Activated CD8-positive, alpha-beta memory T cell treated with anti-CD3 and anti-CD28 coated beads, Interleukin-2, amount 50 U/mL, for 24 hours (primary cell): Measurements from ENCODE around the gene OSBPL2.

Source experiments
- DNase-seq: peaks from one replicate; pipeline ENCODE4 v3.0.0-alpha.2; 2020; ENCODE audit errors: extremely low read depth

The OSBPL2 gene

DNA sequence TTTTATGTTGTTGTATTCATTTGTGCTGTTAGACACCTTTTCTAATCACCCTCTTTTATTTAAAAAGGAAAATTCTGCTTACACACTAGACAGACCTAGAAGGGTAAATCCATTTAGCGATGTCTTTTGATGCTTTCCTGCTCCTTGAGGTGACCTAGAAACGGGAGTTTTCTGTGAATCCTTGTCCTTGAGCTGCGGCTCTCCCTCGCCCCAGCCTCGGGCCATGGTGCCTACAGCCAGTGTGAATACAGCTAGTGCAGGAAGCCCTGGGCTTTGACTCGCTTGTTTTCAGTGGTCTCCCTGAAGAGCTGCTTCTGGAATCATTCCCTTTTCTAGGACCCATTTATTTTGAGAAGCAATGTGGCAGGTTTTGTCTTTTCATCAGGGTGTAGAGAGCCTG is 46.8 kb downstream of the OSBPL2 start:
- DNase-seq, result no peak

DNA sequence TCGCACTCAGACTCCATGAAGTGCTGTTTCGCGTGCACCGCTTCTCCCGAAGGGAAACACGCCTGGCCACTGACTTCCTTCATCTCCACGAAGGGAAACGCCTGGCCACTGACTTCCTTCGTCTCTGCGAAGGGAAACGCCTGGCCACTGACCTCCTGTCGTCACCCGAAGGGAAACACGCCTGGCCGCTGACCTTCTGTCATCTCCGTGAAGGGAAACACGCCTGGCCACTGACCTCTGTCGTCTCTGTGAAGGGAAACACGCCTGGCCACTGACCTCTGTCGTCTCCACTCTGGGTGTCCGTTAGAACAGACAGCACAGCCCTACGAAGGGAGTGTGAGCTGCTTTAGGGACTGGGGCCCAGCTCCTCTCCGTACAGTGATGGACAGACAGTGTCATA is 47.4 kb downstream of the OSBPL2 start:
- no peak for DNase-seq

DNA sequence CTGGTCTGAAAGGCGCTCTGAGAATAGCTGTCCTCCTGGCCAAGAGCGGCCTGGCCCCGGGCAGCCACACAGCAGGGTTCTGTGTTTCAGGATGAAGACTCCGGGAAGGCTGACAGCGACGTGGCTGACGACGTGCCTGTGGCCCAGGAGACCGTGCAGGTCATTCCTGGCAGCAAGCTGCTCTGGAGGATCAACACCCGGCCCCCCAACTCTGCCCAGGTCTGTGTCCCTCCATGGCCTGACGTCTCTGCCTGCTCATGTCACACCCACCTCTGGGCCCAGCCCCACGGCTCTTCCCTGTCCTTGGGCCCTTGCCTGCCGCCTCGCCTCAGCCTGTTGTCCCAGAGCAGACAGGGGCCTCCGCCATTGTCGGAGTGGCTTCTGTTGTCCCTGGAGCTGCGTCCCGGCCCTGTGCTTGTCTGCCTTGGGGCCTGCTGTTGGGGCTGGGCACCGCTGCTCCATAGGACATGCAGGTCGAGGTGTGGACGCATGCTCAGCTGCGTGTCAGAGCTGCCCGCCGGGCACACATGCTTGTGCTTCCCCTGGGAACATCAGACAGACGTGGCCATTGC is 48.3 kb downstream of the OSBPL2 start:
- DNase-seq, result no peak

DNA sequence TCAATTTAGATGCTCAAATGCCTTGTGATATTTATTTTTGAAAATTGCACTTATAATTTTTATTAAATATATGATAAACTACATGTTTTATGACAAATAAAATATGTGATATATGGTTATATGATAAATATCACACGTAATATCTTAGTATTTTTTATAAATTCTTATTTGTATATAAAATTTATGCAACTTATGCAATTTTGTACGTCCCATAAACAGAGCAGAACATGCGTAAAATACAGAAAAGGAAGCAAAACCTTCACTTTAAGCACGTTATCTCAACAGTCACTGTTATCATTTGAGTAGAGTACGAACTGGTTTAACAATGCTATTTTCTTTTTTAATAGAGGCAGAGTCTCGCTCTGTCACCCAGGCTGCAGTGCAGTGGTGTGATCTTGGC is 48.8 kb downstream of the OSBPL2 start:
- no peak for DNase-seq

DNA sequence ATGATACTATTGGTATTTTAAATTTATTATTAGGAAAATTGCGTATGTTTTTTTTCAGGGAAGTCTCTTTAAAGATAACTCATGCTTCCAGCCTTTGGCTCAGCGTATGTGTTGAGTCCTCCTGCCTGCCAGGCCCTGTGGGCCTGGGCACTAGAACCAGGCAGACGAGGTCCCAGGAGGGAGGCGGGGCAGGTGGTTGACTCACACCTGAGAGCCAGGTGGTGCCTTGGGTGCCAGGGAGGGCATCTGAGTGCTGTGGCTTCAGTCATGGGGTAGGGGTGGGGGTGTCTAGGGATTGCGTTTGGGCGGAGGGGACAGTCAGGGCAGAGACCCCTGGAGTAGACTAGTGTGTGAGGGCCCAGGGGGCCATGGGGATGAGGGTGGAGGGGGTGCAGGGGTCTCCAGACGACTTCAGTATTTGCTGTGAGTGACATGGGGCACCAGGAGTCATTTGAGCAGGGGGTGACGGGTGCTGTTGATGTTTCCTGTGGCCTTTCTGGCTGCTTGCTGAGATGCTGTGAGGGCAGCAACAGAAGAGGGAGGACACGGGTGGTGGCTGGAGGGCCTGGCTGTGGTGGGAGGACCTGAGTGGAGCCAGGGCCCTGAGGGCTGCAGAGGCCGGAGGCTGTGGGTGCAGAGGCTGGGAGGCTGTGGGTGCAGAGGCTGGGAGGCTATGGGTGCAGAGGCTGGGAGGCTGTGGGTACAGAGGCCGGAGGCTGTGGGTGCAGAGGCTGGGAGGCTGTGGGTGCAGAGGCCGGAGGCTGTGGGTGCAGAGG is 49.6 kb downstream of the OSBPL2 start:
- DNase-seq, result no peak

DNA sequence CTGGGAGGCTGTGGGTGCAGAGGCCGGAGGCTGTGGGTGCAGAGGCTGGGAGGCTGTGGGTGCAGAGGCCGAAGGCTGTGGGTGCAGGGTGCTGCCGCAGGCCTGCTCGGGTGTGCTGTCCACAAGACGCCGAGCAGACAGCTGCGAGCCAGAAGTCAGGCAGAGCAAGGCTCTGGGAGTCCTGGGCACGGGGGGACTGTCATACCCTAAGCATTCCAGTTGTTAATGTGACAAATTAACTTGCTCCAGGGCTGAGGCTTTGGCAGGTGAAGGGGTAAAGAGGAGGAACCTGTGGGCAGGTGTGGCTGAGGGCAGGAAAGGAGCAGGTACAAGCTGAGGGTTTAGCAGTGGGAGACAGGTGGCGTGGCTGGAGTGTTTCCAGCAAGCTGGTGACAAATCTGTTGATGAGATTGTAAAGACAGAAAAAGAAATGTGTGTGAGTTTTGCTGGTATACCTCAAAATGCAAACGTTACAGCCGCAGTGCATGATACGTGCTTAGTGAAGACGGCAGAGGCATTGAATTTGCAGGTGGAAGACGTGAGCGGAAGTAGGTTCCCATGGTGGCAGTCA is 50.3 kb downstream of the OSBPL2 start:
- no peak for DNase-seq

DNA sequence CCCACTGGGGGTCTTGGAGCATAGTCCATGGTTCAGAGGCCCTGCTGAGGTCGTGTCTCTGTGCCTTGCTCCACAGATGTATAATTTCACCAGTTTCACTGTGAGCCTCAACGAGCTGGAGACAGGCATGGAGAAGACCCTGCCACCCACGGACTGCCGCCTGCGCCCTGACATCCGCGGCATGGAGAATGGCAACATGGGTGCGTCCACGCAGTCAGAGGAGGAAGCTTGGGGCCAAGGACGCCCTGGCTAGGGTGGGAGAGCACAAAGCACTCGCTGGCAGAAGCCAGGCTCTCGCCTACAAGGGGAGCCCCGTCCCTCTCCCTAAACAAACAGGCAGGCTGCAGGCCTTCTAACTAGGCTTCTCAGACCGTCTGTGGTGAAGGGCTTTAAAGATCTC is 50.8 kb downstream of the OSBPL2 start:
- DNase-seq, result no peak

DNA sequence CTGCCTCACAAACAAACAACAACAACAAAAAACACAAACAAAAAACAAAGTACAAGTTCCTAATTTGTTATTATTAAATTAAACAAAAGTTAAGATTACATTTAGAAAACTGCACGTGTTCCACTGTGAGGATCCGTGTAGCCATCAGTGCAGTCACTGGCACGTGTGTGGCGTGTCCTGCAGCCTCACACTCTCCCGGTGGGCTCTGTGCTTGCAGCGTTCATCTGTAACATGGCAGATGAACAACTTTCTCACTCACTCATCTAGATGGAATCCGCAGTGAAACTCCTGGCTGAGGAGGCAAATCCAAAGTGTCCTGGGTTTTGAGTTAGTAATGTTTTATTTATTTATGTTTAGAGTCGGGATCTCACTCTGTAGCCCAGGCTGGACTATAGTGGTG is 51.6 kb downstream of the OSBPL2 start:
- no peak for DNase-seq

DNA sequence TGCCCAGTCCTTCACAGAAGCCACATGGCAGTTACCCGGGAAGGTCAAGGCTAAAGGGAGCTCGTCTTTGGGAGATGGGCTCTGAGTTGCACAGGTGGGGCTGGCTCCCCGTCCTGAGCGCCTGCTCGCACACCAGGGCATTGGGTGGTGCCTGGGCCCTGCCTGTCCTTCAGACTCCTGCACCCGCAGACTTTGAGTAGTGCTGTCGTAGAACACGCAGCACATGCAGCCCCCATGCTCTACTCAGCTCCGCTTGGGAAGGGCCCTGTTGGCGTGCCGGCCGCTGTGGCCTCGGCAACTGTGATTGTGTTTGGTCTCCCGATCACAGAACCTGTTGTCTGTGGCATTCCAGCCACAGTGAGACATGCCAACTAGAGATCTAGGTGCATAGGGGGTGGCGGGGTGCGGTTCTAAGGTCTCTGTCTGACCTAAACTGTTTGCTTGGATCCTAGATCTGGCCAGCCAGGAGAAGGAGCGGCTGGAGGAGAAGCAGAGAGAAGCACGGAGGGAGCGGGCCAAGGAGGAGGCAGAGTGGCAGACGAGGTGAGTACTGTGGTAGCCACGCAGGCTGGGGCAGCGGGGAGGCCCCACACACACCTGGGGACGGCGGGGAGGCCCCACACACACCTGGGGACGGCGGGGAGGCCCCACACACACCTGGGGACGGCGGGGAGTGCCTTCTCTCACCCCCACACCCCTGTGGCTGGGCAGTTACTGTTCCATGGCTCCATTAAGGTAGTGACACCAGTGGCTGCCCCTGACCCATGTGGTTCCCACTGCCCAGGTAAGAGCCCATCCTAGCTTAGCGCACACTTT is 53.1 kb downstream of the OSBPL2 start:
- DNase-seq, result no peak

DNA sequence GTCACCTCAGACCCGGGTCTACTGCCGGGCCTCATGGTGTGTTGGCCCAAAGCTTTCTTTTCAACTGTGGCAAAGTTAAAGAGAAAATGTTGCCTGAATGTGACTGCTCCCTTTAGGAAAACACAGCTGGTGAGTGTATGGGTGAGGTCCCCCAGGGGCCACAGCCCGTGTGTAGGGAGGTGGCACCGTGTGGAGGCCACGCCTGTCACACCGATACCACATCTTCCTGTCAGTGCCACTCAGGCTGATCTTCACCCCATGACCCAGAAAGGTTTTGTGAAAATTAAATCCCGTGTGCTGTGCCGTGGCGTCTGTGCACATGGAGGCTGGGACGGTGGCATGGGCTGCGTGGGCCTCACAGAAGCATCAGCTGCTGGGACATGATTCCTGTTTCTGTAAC is 53.8 kb downstream of the OSBPL2 start:
- DNase-seq, result no peak

DNA sequence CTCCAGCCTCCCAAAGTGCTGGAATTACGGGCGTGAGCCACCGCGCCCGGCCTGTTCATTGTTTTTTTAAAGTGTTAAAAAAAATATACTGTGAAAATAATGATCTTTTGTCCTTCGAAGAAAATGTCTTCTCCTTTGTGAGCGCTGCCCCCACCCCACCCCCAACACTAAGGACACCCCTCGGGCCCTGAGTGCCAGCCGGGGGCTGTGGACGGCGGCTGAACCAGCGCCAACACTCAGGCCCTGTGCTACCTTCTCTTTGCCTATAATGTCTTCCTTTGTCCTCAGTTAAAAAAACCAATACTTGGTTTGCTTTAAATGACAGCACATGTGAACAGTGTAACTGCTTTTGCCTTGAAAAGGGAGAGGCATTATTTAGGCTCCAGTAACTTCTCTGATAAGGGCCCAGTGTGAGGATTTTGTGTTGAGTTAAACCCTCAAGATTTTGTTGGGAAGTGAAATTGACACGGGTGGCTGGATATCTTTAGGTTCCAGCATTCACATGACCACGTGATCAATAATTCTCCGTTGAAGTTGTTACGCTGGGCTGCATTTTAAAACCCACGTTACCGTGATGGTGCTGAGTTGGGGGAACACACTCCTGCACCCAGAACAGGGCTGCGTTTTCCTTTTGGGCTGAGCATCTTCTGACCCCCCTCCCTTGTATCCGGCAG is 54.9 kb downstream of the OSBPL2 start:
- DNase-seq, result no peak

DNA sequence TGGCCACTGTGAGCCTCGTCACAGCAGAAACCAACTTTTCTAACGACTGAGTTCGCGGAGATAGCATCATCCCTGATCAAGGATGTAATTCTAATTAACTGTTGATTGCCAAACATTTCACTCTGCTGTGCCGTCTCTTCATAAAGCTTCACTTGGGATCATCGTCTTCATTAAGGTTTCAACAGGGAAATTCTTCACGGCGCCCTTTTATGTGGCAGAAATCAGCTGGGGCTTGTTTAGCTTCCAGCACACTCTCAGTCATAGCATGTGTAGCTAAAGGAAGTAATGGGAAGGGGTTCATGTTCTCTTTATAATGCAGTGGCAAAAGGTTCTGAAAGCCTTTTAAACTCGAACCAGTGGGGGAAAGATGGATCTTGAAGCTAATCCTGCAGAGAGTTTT is 55.6 kb downstream of the OSBPL2 start:
- no peak for DNase-seq

DNA sequence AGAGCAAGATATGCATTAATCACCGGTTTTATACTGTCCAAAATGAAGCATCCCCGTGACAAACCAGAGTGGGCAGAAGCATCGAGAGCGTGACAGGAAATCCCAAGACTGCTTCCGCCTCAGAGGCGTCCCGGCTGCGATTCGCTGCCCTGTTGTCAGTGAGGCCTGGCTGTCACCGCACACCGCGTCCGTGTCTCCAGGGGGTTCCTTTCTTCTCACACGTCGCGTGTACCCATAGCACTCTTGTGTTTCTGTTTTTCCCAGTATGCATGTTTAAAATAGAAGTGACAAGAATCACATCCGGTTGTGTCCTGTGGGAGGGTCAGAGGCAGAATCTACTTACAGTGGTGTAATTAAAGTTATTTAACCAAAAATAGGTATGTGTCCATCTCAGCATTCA is 56.2 kb downstream of the OSBPL2 start:
- DNase-seq, result no peak

DNA sequence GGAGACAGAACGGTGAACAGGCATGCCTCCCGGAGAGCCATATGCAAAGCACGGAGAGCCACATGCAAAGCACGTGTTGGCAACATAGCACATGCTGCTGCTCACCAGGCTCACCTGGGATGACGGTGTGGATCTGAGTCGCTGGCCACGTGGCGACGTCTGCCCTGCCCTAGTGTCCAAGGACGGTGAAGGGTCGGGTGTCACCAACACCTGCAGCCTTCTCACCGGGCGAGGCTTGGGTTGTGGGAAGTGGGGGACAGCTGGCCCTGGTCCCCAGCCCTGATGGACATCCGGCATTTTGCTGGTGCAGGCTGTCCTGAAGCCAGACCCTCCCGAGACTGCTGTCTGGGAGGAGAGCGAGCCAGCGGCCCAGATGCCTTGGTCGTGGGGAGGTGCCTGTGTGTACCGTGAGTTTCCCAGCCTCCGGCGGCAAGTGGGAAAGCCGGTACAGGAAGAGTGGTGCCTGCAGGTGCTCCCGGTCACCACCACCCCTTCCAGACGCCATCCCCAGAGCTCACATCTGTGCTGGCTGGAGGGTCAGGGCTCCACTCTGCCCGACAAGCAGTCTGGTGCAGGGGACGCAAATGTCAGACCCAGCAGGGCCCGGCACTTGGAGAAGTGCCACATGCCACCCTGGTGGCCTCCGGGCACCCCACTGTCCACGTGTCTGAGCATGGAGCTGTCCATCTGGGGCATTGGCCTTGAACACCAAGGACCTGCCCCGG is 58.6 kb downstream of the OSBPL2 start:
- no peak for DNase-seq

DNA sequence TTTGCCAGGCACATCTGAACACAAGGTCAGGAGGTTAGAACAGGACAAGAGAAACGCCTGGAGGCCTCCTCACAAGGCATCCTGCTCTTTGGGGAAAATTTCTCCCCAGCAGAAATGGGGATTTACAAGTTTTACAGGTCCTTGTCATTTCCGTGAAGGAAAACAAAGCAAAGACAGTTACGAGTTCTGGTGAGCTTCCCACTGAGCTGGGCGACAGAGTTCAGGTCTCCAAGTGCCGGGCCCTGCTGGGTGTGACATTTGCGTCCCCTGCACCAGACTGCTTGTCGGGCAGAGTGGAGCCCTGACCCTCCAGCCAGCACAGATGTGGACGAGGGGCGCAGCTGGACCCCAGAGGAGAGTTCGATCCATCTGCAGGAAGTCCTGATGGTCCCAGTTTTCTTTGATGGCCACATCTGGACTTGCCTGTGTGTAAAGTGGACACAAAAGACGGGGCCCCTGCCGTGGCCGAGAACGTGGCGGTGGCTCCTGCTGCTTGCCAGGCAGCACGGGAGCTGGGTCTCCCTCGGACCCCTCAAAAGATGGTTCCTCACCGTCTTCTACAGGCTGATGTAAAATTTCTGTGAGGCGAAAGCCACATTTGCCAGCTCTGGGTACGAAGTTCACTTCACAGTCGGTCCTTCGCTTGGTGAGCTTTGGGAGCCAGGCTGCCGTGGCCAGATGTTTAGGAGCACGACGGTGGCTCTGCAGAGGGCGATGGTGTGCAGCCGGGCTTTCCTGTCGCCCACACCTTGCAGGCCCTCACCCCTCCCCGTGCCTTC is 59.3 kb downstream of the OSBPL2 start:
- DNase-seq, result no peak

DNA sequence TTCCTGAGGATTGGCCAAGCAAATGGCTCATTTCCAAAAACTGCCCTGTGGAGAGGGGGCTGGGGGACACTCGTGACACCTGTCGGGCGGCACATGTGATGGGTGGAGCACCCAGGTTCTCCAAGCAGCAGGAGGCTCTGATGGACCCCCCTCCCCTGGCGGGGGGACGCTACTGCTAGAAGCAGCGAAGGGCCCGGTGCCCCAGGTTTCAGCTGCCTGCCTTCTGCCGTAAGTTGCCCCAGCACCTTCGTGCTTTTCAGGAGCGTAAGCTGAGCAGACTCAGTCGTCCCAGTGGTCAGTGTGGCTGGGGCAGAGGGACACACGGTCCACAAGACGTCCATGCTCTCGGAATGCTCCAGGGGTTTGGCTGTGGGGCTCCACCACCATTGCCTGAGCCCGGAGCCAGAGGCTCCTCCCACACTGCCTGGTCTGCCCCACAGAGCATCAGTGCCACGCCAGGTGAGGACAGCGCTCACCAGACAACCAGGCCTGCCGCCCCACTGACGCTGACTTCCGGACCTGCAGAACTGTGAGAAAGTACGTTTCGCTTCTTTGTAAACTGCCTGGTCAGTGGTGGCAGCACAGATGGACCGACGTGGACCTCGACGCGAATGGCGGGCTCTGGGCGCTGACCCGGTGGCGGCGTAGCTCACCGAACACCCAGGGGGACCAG is 60.4 kb downstream of the OSBPL2 start:
- no peak for DNase-seq

DNA sequence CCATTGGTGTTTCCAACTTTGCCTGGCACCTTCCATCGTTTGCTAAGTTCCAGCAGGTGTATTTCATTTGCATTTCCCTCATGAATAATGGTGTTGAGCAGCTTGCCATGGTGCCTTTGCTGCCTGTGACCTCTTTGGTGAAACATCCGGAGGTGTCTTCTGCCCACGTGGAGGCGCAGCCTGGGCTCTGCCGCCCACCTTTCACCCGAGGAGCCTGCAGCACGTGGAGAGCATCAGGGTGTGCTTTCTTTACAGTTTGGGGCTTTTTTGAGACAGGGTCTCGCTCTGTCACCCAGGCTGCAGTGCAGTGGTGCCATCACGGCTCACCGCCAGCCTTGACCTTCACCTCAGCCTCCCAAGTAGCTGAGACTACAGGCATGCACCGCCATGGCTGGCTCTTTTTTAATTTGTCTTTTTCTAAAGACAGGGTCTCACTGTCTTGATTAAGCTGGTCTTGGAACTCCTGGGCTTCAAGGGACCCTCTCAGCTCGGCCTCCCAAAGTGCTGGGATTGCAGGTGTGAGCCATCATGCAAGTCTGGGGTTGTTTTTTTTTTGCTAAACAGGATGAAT is 61.4 kb downstream of the OSBPL2 start:
- no peak for DNase-seq

DNA sequence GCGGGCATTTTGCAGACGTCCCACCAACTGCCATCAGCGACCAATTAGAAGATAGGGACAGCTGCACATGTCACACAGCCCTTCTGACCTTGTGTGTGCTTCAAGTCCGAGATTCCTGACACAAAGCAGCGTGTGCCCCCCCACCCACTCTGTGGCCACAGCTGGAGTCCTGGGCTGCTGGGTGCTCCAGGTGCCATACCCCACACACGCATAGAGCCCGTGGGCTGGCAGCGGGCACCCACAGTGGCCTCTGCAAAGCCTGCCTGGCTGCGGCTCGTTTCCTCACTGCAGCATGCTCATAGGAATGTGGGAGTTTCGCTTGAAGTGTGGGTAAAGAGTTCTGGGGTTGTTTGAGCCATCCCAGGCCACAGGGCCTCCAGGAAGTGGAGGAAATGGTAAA is 62.0 kb downstream of the OSBPL2 start:
- DNase-seq, result no peak

DNA sequence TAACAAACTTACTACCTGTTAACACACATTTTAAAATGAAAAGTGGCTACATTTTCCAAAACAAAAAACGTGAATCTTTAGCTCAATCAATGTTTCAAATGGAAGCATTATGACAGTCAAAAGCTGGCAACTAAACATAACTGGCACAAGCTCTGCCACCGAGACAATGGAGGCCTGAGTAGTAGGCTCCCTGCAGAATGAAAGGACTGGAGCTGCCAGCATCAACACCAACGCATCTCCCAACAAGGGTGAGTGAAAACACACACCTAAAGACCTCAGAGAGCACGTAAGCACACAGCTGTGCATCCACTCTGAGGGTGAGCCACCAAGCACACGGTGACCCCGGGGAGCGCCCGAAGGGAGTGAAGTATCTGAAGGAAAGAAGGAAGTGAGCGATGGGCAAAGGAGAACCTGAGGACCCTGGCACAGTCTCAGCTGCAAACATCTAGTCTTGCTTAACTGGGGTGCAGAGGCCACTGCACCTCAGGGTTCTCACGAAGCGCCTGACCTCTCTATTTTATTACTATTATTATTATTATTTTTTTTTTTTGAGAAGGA is 62.9 kb downstream of the OSBPL2 start:
- DNase-seq, result no peak
